Right lobe of liver (tissue), 6 donors: Measurements from ENCODE around the gene FAF2. TPM values are rescaled to one million over a fixed set of nuclear protein-coding genes. Genes with fewer than 3 reads are reported as not detected.

Experiments used
- ATAC-seq, 4 donors: fragments of 200-7000 bp; cut with Tn5 transposase; one replicate each; pipeline ENCODE4 v1.9.1; 2020; ENCODE audit warnings: mild to moderate bottlenecking in 4 of 4, moderate library complexity in 4 of 4
- DNase-seq, 3 donors: peaks; one replicate each; pipeline ENCODE4 v3.0.0-alpha.2; 2020
- H3K27ac ChIP-seq, 3 donors: fragments of 200-600 bp; one replicate each; pipeline ENCODE4 v1.8.0; 2022
- H3K27me3 ChIP-seq, 2 donors: fragments of 200-600 bp; one replicate each; pipeline ENCODE4 v1.8.0; 2022
- H3K36me3 ChIP-seq, 4 donors: fragments of 200-600 bp; sonication (generic) in 1 of 4; one replicate each; pipeline versions ENCODE4 v1.5.1 to v1.8.0; 2017 to 2022; ENCODE audit warnings: control low read depth in 1 of 4
- H3K4me1 ChIP-seq, 4 donors: fragments of 200-600 bp; sonication (generic) in 1 of 4; one replicate each; pipeline versions ENCODE4 v1.5.1 to v1.8.0; 2017 to 2022; ENCODE audit warnings: control low read depth in 1 of 4
- H3K4me3 ChIP-seq, 3 donors: fragments of 200-600 bp; one replicate each; pipeline ENCODE4 v1.8.0; 2022
- H3K9me3 ChIP-seq, 4 donors: fragments of 200-600 bp; sonication (generic) in 1 of 4; one replicate each; pipeline versions ENCODE4 v1.5.1 to v1.8.0; 2017 to 2022; ENCODE audit warnings: control low read depth in 1 of 4
- POLR2A ChIP-seq: fragments of 450-650 bp; IDR thresholded peaks from one replicate; pipeline ENCODE4 v1.6.1; 2017; ENCODE audit warnings: antibody characterized with exemption, mild to moderate bottlenecking
- WGBS: methylation state at CpG from one replicate; pipeline ENCODE4 v1.1.6; 2018; ENCODE audit warnings: low coverage, low lambda C conversion rate; ENCODE audit not compliant: insufficient coverage; ENCODE audit errors: missing lambda C conversion rate; 5-methylcytosine and 5-hydroxymethylcytosine counted together
- intact Hi-C, 2 donors: fragments of 100-400 bp; cut with DNase I; formaldehyde crosslinking; loops; one replicate each; pipeline versions ENCODE4 v1.11.2 to v1.14.1; 2022
- small RNA-seq, 2 experiments: library from RNA; depleted of rRNA; stranded (forward); fragments of <200 nt; gene quantifications; one replicate each; pipeline ENCODE3, GENCODE V24; 2016
- total RNA-seq, 6 experiments: library from RNA; depleted of rRNA in 2 of 6; stranded (reverse); fragments of >200 nt in 2 of 6; fragmentation: NEBNext Ultra II Directional in 3 of 6; extraction: Animal tissue kit (Norgen Biotek cat#: 25700) in 3 of 6; gene quantifications; one replicate each; pipeline versions ENCODE4 v1.1.0 to v1.2.4, GENCODE V29; 2016 to 2023
- TF ChIP-seq, protein P1 (sequence below), 4 donors: fragments of 200-600 bp in 3 of 4; fragments of 450-650 bp in 1 of 4; IDR thresholded peaks; one replicate each; pipeline versions ENCODE4 v1.5.1 to v1.8.0; 2016 to 2022; ENCODE audit warnings: antibody characterized with exemption in 4 of 4, mild to moderate bottlenecking in 2 of 4
- donor health status: DM: no; HTN: yes; CAD: no.
- donor health status: DM: no; HTN: no; CAD: no.
- donor health status: DM: no; HTN: no; CAD: no.
- donor health status: DM: no; HTN: yes; CAD: no.
- donor health status: DM: no; HTN: yes; CAD: no.

The FAF2 gene
- total RNA-seq, 6 experiments from 2014 or later, result 17.5 to 23.3 (median 19.8) TPM

DNA sequence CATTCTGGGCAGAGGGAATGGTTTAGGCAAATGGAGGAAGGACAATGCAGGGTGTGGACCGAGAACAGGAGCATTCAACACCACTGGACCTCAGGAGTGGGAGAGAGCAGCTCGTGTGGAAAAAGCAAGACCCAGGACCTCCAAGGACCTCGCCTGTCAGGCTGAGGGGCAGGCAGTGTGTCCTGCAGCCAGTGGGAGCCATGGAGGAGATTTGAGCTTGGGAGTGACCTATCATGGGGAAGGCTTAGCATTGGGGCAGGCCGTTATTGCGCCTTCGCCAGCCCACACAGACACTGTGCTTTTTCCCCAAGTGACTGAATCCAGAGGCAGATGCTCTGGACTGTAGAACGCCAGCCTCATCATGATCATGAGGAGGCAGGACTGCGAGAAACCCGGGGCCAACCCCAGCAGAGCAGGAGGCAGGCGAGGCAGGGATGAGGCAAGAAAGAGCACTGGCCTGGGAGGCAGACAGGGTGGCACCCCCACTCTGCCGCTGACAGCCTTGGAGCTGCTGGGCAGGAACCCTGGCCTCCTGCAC, 104.2 kb downstream of the FAF2 start:
- peaks cover 0 to 9% (median 0%) of the 10 kb centered on the region in 4 donors for H3K4me1 ChIP-seq
- intact Hi-C loops, result no loop called here
- DNase-seq (no peak), ATAC-seq (no peak)
- H3K27ac ChIP-seq, result no peak overlapping the region
- no peaks in the 10 kb centered on the region for H3K9me3 ChIP-seq
- H3K36me3 ChIP-seq, result no peaks in the 10 kb centered on the region
- TF ChIP-seq POLR2A, result no peak
- TF ChIP-seq, protein P1, sequence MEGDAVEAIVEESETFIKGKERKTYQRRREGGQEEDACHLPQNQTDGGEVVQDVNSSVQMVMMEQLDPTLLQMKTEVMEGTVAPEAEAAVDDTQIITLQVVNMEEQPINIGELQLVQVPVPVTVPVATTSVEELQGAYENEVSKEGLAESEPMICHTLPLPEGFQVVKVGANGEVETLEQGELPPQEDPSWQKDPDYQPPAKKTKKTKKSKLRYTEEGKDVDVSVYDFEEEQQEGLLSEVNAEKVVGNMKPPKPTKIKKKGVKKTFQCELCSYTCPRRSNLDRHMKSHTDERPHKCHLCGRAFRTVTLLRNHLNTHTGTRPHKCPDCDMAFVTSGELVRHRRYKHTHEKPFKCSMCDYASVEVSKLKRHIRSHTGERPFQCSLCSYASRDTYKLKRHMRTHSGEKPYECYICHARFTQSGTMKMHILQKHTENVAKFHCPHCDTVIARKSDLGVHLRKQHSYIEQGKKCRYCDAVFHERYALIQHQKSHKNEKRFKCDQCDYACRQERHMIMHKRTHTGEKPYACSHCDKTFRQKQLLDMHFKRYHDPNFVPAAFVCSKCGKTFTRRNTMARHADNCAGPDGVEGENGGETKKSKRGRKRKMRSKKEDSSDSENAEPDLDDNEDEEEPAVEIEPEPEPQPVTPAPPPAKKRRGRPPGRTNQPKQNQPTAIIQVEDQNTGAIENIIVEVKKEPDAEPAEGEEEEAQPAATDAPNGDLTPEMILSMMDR (IDR thresholded peaks at IDR 0.05), result no peak
- 88% methylated on average over 3 of the region's 11 CpGs for WGBS
- H3K27me3 ChIP-seq, result no peaks in the 10 kb centered on the region
- H3K4me3 ChIP-seq, result no peak overlapping the region

DNA sequence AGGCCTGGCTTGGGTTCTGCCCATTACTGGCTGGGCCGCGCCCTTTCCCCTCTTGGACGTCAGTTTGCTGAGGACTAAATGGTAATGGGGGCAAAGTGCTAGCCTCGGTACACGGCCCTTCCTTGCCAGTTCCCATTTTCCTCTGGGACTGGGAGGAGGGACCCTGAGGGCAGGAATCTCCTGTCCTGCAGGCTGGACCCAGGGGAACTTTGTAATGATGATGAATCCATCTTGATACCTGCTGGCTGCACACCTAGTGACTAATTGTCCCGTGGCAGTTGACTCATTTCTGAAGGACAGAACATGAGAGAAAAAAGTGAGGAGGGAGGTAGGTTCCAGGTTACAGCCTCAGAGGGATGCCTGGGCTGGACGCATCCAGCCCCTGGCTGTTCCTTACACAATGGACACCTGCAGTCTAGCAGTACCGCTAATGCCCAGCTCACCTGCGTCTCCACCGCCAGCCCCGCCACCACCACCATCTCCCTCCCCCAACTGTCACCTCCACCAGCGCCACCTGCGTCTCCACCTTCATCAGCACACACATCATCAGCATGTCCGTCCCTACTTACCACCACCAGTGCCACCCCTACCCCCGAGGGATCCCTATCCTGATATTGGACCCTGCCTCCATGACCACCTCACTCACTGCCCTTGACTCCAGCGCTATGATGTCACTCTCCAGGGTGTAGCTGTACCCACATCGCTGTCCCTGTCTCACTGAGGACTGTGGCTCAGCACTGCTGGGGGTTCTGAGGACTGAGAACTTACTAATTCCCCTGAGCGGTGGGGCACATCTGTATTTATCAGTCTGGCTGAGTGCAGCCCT, 105.3 kb downstream of the FAF2 start:
- Histone ChIP-seq H3K27me3 (no peaks in the 10 kb centered on the region), H3K27ac (no peak overlapping the region), H3K4me1 (peaks cover 0 to 9% (median 0%) of the 10 kb centered on the region in 4 donors), H3K4me3 (no peak overlapping the region), H3K9me3 (no peaks in the 10 kb centered on the region), H3K36me3 (no peaks in the 10 kb centered on the region)
- no peak for DNase-seq
- TF ChIP-seq, protein P1 (IDR thresholded peaks at IDR 0.05), result no peak
- no peak for TF ChIP-seq POLR2A
- 71% methylated on average over 7 of the region's 18 CpGs for WGBS
- intact Hi-C loops, result no loop called here
- peak in 1 of 4 donors; percentile 6 for ATAC-seq

DNA sequence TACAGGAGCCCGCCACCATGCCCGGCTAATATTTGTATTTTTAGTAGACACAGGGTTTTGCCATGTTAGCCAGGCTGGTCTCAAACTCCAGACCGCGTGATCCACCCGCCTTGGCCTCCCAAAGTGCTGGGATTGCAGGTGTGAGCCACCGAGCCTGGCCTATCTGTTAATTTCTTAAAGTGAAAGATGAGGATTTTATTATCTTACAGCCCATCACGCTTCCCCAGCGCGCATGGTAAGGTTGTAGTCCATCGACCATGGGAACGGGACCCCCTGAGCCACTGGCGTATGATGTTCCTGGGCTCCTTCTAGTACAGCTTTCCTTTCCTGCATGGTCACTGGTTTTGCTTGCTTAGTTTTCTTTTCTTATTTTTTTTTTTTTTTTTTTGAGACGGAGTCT, 109.7 kb downstream of the FAF2 start:
- no peaks in the 10 kb centered on the region for H3K9me3 ChIP-seq
- H3K4me3 ChIP-seq, result no peak overlapping the region
- 94% methylated on average over 13 of the region's 13 CpGs for WGBS
- DNase-seq, result no peak
- no peak for ATAC-seq
- intact Hi-C loops, result no loop called here
- H3K36me3 ChIP-seq, result no peaks in the 10 kb centered on the region
- H3K27me3 ChIP-seq, result no peaks in the 10 kb centered on the region
- H3K4me1 ChIP-seq, result no peaks in the 10 kb centered on the region
- H3K27ac ChIP-seq, result no peak overlapping the region
- no peak for TF ChIP-seq POLR2A
- TF ChIP-seq, protein P1 (IDR thresholded peaks at IDR 0.05), result no peak

Small RNAs within 50 kb of the gene (small RNA-seq; reads per million reads assigned to genes)
- gene AC010297.1 (0 reads per million in 2 experiments), gene RF00019 (0 reads per million in 2 experiments), gene RN7SL684P (0 reads per million in 2 experiments)

Other genes with a start within 250 kb of the FAF2 start
- 10 to 100 TPM in 4 of 6 experiments, 1 to 10 TPM in 2; 7.0 to 21.7 (median 11.2) TPM for gene SIMC1, start 210.0 kb upstream of the FAF2 start, total RNA-seq
- 10 to 100 TPM; 49.7 to 65.0 (median 57.6) TPM for gene KIAA1191, start 86.6 kb upstream of the FAF2 start, total RNA-seq
- gene ARL10, start 82.9 kb upstream of the FAF2 start, total RNA-seq, result 1 to 10 TPM in 5 of 6 experiments, under 1 TPM in 1; 0.93 to 2.4 (median 1.1) TPM
- gene NOP16, start 59.8 kb upstream of the FAF2 start, total RNA-seq, result 10 to 100 TPM; 12.8 to 19.6 (median 17.2) TPM
- 100 to 1,000 TPM in 2 of 6 experiments, 10 to 100 TPM in 4; 39.0 to 107 (median 56.5) TPM for gene HIGD2A, start 59.6 kb upstream of the FAF2 start, total RNA-seq
- gene CLTB, start 31.8 kb upstream of the FAF2 start, total RNA-seq, result 10 to 100 TPM; 28.6 to 73.0 (median 31.3) TPM
- 10 to 100 TPM in 4 of 6 experiments, 1 to 10 TPM in 2; 5.1 to 16.3 (median 12.7) TPM for gene RNF44, start 89.0 kb downstream of the FAF2 start, total RNA-seq
- gene CDHR2, start 101.0 kb downstream of the FAF2 start, total RNA-seq, result 10 to 100 TPM in 4 of 6 experiments, 1 to 10 TPM in 2; 6.8 to 89.2 (median 41.2) TPM
- under 1 TPM; 0.05 to 0.99 (median 0.30) TPM for gene GPRIN1, start 161.8 kb downstream of the FAF2 start, total RNA-seq
- gene SNCB, start 182.1 kb downstream of the FAF2 start, total RNA-seq, result not detected
- gene EIF4E1B, start 182.3 kb downstream of the FAF2 start, total RNA-seq, result not detected
- gene TSPAN17, start 199.1 kb downstream of the FAF2 start, total RNA-seq, result 10 to 100 TPM; 10.9 to 20.8 (median 13.6) TPM